Prostate gland (tissue), 2 donors: ENCODE results near the gene CNTN5.

Experiments
- CTCF ChIP-seq, 4 experiments: fragments of 200-600 bp in 2 of 4; fragments of 450-650 bp in 2 of 4; sonication (generic) in 2 of 4; IDR thresholded peaks; 1 replicate in 3 of 4; 2 replicates in 1 of 4; pipeline ENCODE4 v1.5.1; 2016 to 2019; ENCODE audit warnings: antibody characterized with exemption in 4 of 4, mild to moderate bottlenecking in 2 of 4, moderate library complexity in 2 of 4
- POLR2AphosphoS5 ChIP-seq: sonication (generic); formaldehyde crosslinking; IDR thresholded peaks from one replicate; pipeline ENCODE4 v1.6.1; 2017; ENCODE audit warnings: antibody characterized with exemption

- TF ChIP-seq CTCF (IDR thresholded peaks at IDR 0.05) (no peak), POLR2AphosphoS5 (no peak)
Measured at GRCh38 chr11:100188137-100188783, 1167.5 kb downstream of the CNTN5 start.
